GM12875 (cell line): ENCODE data around the gene UACA.

Source experiments
- H3K4me3 ChIP-seq: one replicate; pipeline ENCODE4 v1.5.1; 2011; ENCODE audit warnings: low read depth, low read length, control low read depth
- CTCF ChIP-seq: IDR thresholded peaks from 2 replicates; pipeline ENCODE4 v1.5.1; 2011; ENCODE audit warnings: low read depth, mild to moderate bottlenecking, control low read depth, inconsistent platforms, low read length, moderate library complexity, borderline replicate concordance; ENCODE audit not compliant: insufficient read depth

The UACA gene

GRCh38 chr15:70767667-70768066 is 4.3 kb upstream of the UACA start:
- TF ChIP-seq CTCF: no peak
- H3K4me3 ChIP-seq: no peak overlapping the region

GRCh38 chr15:70766597-70766996 is 3.2 kb upstream of the UACA start:
- TF ChIP-seq CTCF: no peak
- H3K4me3 ChIP-seq: no peak overlapping the region

GRCh38 chr15:70765504-70766281 is 2.3 kb upstream of the UACA start:
- H3K4me3 ChIP-seq: no peak overlapping the region
- no peak for TF ChIP-seq CTCF

GRCh38 chr15:70763950-70764730 is 782 bp upstream of the UACA start:
- H3K4me3 ChIP-seq: peak overlapping the region; percentile 48
- TF ChIP-seq CTCF: no peak

GRCh38 chr15:70762469-70763119 is 764 bp downstream of the UACA start:
- H3K4me3 ChIP-seq: peak overlapping the region; percentile 48

GRCh38 chr15:70761931-70762468 is 1.4 kb downstream of the UACA start:
- TF ChIP-seq CTCF: no peak
- no peak overlapping the region for H3K4me3 ChIP-seq

More at GRCh38 chr15:70762469-70763119, 764 bp downstream of the UACA start:
- TF ChIP-seq CTCF: no peak
